ENCODE data around the gene KCTD10. TPM values are rescaled to one million over a fixed set of nuclear protein-coding genes. Genes with fewer than 3 reads are reported as not detected.

KCTD10 gene
- total and polyA plus RNA-seq, 5 donors = 16.5 to 76.9 (median 32.5) TPM

DNA sequence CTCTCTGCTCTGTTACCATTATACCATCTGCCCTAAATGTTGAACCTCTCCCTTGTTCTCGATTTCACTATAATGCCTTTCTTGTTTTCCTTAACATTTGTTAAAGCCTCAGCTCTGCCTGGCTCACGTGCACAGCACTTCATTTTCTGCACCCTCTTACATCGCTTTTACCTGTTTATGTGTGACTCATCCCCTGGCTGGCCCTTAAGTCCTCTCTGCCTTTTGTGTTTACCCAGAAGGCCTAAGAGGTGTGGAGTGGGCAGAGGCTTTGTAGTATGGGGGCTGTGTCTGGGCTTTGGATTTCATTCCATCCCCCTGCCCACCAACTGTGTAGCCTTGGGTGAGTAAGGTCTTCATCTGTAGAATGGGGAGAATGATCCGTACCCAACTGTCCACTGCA is 36.9 kb upstream of the KCTD10 start:
- ATAC-seq (no peak), DNase-seq (no peak)
- Histone ChIP-seq H3K4me1 (ENCODE audit: control insufficient read depth, insufficient read depth, low read length) (no peaks in the 10 kb centered on the region), H3K27ac (ENCODE audit: low read length) (no peak overlapping the region), H3K27me3 (ENCODE audit: control insufficient read depth, insufficient read depth) (no peaks in the 10 kb centered on the region), H3K9me3 (ENCODE audit: control insufficient read depth, low read length) (no peaks in the 10 kb centered on the region), H3K4me3 (ENCODE audit: low read length) (no peak overlapping the region)
- 96% methylated on average over 4 of the region's 4 CpGs for WGBS
- intact Hi-C loops (cut with DNase I) = loop anchor here in 1 of 4 donors (10.0 kb wide), 1 partner anchor 61 kb away; the partner anchor contains the start of genes MMAB and MVK

DNA sequence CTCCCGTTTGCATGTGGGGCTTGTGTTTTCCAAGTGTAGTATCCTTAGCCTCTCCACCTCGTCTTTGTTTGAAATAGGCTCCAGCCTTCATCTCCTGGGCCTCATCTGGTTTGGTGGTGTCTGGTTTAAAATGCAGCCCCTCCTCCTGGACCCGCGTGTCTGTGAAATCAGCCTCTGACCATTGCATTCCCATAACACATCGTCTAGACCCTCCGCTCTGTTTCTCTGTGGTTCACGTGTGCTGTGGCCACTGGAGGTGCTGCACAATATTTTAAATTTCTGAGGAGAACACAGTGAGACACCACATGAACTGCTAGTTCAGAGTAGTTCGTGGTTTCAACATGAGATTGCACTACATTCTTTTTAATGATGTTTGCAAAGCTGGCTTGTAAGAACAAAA is 36.0 kb upstream of the KCTD10 start:
- no peaks in the 10 kb centered on the region for H3K9me3 ChIP-seq (ENCODE audit: control insufficient read depth, low read length)
- 77% methylated on average over 8 of the region's 8 CpGs for WGBS

DNA sequence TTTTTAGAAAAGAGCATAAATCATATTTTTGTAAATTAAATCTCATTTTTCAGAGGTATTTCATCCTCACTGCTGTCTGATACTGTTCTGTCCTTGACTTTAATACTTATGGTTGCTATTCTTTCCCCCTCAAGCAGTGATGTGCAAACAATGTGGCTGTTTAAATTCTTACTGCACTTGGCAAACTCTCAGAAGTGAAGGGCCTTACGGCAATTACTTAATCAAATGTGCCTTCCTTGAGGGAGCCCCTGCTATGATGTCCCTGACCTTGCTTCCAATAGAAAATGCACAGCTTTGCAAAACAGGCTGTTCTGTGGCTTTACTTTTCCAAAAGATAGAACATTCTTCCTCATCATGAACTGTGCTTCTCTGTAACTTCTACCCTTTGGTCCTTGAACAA is 35.5 kb upstream of the KCTD10 start:
- ATAC-seq (no peak), DNase-seq (no peak)
- Histone ChIP-seq H3K4me3 (ENCODE audit: low read length) (no peak overlapping the region), H3K27ac (ENCODE audit: low read length) (no peak overlapping the region), H3K27me3 (ENCODE audit: control insufficient read depth, insufficient read depth) (no peaks in the 10 kb centered on the region), H3K9me3 (ENCODE audit: control insufficient read depth, low read length) (no peaks in the 10 kb centered on the region), H3K4me1 (ENCODE audit: control insufficient read depth, insufficient read depth, low read length) (no peaks in the 10 kb centered on the region)
- WGBS = 78% methylated on average over 1 of the region's 1 CpG
- intact Hi-C loops (cut with DNase I) = loop anchor here in 1 of 4 donors (10.0 kb wide), 1 partner anchor 62 kb away; the partner anchor contains the start of genes MMAB and MVK

More for the DNA sequence above, 36.0 kb upstream of the KCTD10 start:
- intact Hi-C loops (cut with DNase I) = loop anchor here in 1 of 4 donors (10.0 kb wide), 1 partner anchor 62 kb away; the partner anchor contains the start of genes MMAB and MVK
- DNase-seq (no peak), ATAC-seq (no peak)
- H3K4me3 ChIP-seq (ENCODE audit: low read length) = no peak overlapping the region
- H3K27ac ChIP-seq (ENCODE audit: low read length) = no peak overlapping the region
- H3K27me3 ChIP-seq (ENCODE audit: control insufficient read depth, insufficient read depth) = no peaks in the 10 kb centered on the region
- no peaks in the 10 kb centered on the region for H3K4me1 ChIP-seq (ENCODE audit: control insufficient read depth, insufficient read depth, low read length)

DNA sequence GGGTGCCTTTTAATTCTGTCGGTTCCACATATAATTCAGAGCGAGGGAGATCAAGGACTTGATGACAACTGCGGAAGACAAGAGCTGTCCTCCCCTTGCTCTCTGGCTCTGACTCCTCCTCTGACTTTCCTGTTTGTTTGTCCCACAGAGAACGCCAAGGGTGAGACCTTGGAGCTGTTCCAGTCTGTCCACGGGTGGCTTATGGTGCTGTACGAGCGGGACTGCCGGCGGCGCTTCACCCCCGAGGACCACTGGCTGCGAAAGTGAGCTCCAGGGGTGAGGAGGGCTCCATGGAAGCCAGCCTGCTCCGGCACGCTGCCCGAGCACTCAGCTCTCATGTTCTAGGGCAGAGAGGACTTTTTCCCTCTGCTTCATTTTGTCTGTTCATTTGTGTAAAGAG is 33.1 kb upstream of the KCTD10 start:
- peak in 2 of 3 donors; percentile 62 to 79 for DNase-seq
- no peaks in the 10 kb centered on the region for H3K27me3 ChIP-seq (ENCODE audit: control insufficient read depth, insufficient read depth)
- WGBS = 65% methylated on average over 15 of the region's 15 CpGs
- no peaks in the 10 kb centered on the region for H3K4me1 ChIP-seq (ENCODE audit: control insufficient read depth, insufficient read depth, low read length)
- H3K27ac ChIP-seq (ENCODE audit: low read length) = peak overlapping the region; percentile 60
- ATAC-seq = peak; percentile 66 to 87
- intact Hi-C loops (cut with DNase I) = loop anchor here in 1 of 4 donors (10.0 kb wide), 1 partner anchor 65 kb away; the partner anchor contains the start of genes MMAB and MVK
- H3K4me3 ChIP-seq (ENCODE audit: low read length) = no peak overlapping the region
- H3K9me3 ChIP-seq (ENCODE audit: control insufficient read depth, low read length) = no peaks in the 10 kb centered on the region

DNA sequence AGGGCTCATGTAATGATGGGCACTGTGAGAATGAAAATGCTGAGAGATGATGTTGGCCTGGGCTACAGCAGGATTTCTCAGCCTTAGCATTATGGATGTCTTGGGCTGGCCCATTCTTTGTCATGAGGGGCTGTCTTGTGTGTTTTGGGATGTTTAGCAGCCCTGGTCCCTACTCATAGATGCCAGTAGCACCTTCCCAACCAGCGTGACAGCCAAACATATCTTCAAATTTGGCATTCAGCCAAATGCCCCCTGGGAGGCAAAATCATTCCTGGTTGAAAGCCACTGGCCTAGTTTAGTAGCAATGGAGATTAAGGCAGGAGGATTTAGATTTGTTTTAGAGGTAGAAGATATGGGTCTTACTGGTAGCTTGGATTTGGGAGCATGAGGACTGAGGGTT is 27.0 kb upstream of the KCTD10 start:
- H3K27me3 ChIP-seq (ENCODE audit: control insufficient read depth, insufficient read depth) = no peaks in the 10 kb centered on the region
- 31% methylated on average over 1 of the region's 1 CpG for WGBS
- H3K4me1 ChIP-seq (ENCODE audit: control insufficient read depth, insufficient read depth, low read length) = no peaks in the 10 kb centered on the region
- no peak for ATAC-seq
- intact Hi-C loops (cut with DNase I) = no loop called here
- DNase-seq = no peak
- no peaks in the 10 kb centered on the region for H3K9me3 ChIP-seq (ENCODE audit: control insufficient read depth, low read length)
- no peak overlapping the region for H3K4me3 ChIP-seq (ENCODE audit: low read length)
- no peak overlapping the region for H3K27ac ChIP-seq (ENCODE audit: low read length)

DNA sequence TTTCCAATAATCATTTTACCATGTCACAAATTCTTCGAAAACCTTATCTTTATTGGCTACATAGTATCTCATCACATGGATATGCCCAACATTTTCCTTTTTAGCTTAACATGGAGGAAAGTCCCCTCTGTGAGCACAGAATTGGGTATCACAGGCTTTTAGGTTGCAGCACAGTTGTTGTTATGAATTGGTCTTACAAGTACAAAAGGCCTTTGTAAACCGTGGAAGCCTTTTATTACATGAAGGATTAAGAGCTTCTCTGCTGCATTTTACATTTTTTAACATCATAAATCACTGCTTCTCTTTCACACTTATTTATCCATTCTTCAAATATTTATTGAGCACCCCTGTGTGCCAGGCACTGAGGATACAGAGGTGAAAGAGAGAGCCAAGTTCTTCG is 26.5 kb upstream of the KCTD10 start:
- Histone ChIP-seq H3K27ac (ENCODE audit: low read length) (no peak overlapping the region), H3K9me3 (ENCODE audit: control insufficient read depth, low read length) (no peaks in the 10 kb centered on the region), H3K4me1 (ENCODE audit: control insufficient read depth, insufficient read depth, low read length) (no peaks in the 10 kb centered on the region), H3K4me3 (ENCODE audit: low read length) (no peak overlapping the region), H3K27me3 (ENCODE audit: control insufficient read depth, insufficient read depth) (no peaks in the 10 kb centered on the region)
- DNase-seq (no peak), ATAC-seq (no peak)
- intact Hi-C loops (cut with DNase I) = no loop called here
- 83% methylated on average over 3 of the region's 3 CpGs for WGBS

DNA sequence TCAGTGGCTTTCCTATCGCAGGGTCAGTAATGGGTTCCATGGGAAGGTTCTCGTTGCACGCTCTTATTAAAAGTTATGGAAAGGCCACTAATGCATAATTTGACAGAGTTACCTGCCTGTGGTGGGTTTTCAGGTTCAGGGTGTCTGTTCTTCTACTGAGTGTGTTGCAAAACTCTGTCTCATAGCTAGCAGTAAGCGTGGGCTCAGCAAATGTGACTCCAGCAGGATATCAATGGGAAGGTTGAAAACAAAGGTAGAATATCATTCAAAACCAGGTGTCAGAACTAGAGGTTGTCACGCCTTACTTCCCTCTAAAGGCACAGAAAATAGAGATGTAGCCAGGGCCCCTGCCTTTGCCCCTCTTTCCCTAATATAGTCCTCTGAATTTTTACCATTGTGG is 25.2 kb upstream of the KCTD10 start:
- Histone ChIP-seq H3K4me1 (ENCODE audit: control insufficient read depth, insufficient read depth, low read length) (no peaks in the 10 kb centered on the region), H3K27ac (ENCODE audit: low read length) (no peak overlapping the region), H3K9me3 (ENCODE audit: control insufficient read depth, low read length) (no peaks in the 10 kb centered on the region), H3K27me3 (ENCODE audit: control insufficient read depth, insufficient read depth) (no peaks in the 10 kb centered on the region), H3K4me3 (ENCODE audit: low read length) (no peak overlapping the region)
- intact Hi-C loops (cut with DNase I) = no loop called here
- ATAC-seq (no peak), DNase-seq (no peak)
- 95% methylated on average over 5 of the region's 5 CpGs for WGBS

DNA sequence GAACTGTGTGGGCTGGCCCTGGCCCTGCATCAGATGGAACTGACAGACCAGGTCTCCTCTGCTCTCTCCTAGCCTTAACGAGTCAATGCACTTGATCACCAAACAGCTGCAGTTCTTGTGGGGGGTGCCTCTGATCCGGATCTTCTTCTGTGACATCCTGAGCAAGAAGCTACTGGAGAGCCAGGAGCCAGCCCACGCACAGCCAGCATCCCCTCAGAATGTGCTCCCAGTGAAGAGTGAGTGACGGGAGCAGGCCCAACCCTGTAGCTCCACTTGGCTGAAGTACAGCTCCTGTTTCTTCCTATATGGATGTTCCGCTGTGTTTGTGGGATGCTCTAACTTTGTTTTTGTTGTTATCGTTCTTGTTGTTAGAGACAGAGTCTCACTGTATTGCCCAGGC is 24.2 kb upstream of the KCTD10 start:
- H3K4me3 ChIP-seq (ENCODE audit: low read length) = no peak overlapping the region
- DNase-seq (no peak), ATAC-seq (no peak)
- no peaks in the 10 kb centered on the region for H3K9me3 ChIP-seq (ENCODE audit: control insufficient read depth, low read length)
- no peaks in the 10 kb centered on the region for H3K4me1 ChIP-seq (ENCODE audit: control insufficient read depth, insufficient read depth, low read length)
- no peak overlapping the region for H3K27ac ChIP-seq (ENCODE audit: low read length)
- WGBS = 91% methylated on average over 6 of the region's 6 CpGs
- H3K27me3 ChIP-seq (ENCODE audit: control insufficient read depth, insufficient read depth) = no peaks in the 10 kb centered on the region
- intact Hi-C loops (cut with DNase I) = no loop called here

DNA sequence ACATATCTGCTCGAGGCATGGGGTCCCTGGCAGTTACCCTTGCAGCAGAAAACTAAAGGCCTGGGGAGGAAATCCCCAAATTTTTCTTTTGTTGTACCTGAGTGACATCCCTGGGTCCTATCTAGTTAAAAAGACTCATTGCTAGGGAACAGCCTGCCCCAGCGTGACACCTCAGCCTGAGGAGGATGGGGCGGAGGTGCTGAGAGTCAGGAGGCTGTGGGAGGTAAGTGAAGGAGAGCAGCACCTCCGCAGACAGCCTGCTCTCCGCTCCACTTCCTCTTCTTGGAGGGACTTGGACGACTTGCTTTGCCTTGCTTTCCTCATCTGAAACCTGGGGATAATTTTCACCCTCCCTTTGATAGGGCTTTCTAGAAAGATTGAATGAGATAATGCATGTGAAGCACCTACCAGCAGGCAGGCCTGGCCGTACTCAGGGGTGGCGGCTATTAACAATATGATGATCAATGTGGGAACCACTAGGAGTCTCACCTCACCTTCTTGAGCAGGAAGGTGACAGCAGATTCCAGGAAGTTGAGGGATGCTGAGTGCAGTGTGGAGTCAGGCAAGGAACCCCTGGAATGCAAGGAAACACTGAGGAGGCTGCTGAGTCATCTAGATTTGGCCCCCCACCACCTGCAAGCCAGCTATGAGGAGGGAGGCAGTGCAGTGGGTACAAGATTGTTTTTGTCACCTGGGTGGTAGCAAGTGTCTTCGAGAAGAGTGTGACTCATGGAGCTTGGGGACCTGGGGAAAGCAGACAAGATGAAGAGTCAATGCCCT is 23.5 kb upstream of the KCTD10 start:
- no peak overlapping the region for H3K4me3 ChIP-seq (ENCODE audit: low read length)
- DNase-seq (no peak), ATAC-seq (no peak)
- no peaks in the 10 kb centered on the region for H3K4me1 ChIP-seq (ENCODE audit: control insufficient read depth, insufficient read depth, low read length)
- intact Hi-C loops (cut with DNase I) = no loop called here
- H3K9me3 ChIP-seq (ENCODE audit: control insufficient read depth, low read length) = no peaks in the 10 kb centered on the region
- 84% methylated on average over 9 of the region's 9 CpGs for WGBS
- H3K27ac ChIP-seq (ENCODE audit: low read length) = no peak overlapping the region
- H3K27me3 ChIP-seq (ENCODE audit: control insufficient read depth, insufficient read depth) = no peaks in the 10 kb centered on the region

DNA sequence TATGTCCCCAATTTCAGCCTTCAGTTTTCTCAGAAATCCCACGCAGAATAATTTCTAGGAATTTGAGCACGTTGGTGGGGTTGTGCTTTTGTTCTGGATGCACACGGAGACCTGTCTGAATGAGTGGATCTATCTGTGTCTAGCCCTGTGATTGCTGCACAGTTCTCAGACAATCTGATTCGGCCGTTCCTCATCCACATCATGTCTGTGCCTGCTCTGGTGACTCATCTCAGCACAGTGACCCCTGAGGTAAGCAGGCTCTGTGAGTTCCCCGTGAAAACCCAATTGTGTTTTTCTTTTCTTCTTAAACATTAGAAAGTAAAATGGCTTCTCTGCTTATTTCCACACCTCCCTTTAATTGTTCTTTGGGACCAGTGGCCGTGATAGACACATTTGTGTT is 20.6 kb upstream of the KCTD10 start:
- intact Hi-C loops (cut with DNase I) = no loop called here
- Histone ChIP-seq H3K4me3 (ENCODE audit: low read length) (no peak overlapping the region), H3K27me3 (ENCODE audit: control insufficient read depth, insufficient read depth) (no peaks in the 10 kb centered on the region), H3K27ac (ENCODE audit: low read length) (no peak overlapping the region), H3K9me3 (ENCODE audit: control insufficient read depth, low read length) (no peaks in the 10 kb centered on the region), H3K4me1 (ENCODE audit: control insufficient read depth, insufficient read depth, low read length) (no peaks in the 10 kb centered on the region)
- ATAC-seq (no peak), DNase-seq (no peak)
- 90% methylated on average over 7 of the region's 7 CpGs for WGBS

DNA sequence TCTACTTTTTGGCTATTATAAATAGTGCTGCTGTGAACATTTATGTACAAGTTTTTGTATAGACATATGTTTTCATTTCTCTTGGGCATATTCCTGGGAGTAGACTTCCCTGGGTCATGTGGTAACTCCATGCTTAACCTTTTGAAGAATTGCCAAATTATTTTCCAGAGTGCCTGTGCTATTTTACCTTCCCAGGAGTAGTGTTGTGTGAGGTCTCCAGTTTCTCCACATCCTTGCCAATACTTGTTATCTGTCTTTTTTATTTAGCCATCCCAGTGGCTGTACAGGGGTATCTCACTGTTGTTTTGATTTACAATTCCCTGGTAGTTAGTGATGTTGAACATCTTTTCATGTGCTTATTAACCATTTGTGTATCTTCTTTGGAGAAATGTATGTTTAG is 19.2 kb upstream of the KCTD10 start:
- intact Hi-C loops (cut with DNase I) = no loop called here
- ATAC-seq = no peak

More for the DNA sequence above, 19.2 kb upstream of the KCTD10 start:
- Histone ChIP-seq H3K9me3 (ENCODE audit: control insufficient read depth, low read length) (no peaks in the 10 kb centered on the region), H3K27me3 (ENCODE audit: control insufficient read depth, insufficient read depth) (no peaks in the 10 kb centered on the region), H3K4me3 (ENCODE audit: low read length) (no peak overlapping the region), H3K27ac (ENCODE audit: low read length) (no peak overlapping the region), H3K4me1 (ENCODE audit: control insufficient read depth, insufficient read depth, low read length) (no peaks in the 10 kb centered on the region)
- no peak for DNase-seq

All from right cardiac atrium (tissue), 5 donors.